Loucy (cell line): ENCODE results near the gene USP43.

Experiments
- CTCF ChIP-seq: fragments of 200-600 bp; sonication (generic); conservative IDR thresholded peaks from 2 replicates; pipeline ENCODE4 v1.5.1; 2014; ENCODE audit warnings: mild to moderate bottlenecking, antibody characterized with exemption, low read length
- EZH2phosphoT487 ChIP-seq: fragments of 200-600 bp; IDR thresholded peaks from 2 replicates; pipeline ENCODE4 v1.6.1; 2018; ENCODE audit warnings: antibody characterized with exemption, mild to moderate bottlenecking, moderate library complexity, borderline replicate concordance

DNA sequence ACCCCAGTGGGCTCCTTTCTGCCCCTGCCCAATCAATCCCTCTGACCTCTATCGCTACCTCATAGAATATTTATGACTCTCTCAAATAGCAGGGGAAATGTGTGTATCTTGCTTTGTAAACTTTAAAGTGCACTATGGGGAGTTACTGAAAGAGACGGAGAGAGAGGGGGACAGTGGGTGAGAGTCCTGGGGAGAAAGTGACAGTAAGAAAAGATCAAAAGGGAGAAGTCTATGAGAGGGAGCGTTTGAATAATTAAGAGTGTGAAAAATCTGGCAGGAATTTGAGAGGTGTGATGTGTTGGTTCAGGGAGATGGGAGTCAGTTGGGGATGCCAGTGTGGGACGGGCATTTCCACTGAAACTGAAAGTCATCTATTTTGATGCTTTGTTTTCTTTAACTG, 32.6 kb downstream of the USP43 start:
- TF ChIP-seq CTCF: no peak
- TF ChIP-seq EZH2phosphoT487: no peak
